ENCODE data around the gene SREBF2. TPM values are rescaled to one million over a fixed set of nuclear protein-coding genes. Genes with fewer than 3 reads are reported as not detected.

The SREBF2 gene
- total and polyA plus RNA-seq, 2 experiments from 2014 or later, result 23.6 to 26.5 TPM

DNA sequence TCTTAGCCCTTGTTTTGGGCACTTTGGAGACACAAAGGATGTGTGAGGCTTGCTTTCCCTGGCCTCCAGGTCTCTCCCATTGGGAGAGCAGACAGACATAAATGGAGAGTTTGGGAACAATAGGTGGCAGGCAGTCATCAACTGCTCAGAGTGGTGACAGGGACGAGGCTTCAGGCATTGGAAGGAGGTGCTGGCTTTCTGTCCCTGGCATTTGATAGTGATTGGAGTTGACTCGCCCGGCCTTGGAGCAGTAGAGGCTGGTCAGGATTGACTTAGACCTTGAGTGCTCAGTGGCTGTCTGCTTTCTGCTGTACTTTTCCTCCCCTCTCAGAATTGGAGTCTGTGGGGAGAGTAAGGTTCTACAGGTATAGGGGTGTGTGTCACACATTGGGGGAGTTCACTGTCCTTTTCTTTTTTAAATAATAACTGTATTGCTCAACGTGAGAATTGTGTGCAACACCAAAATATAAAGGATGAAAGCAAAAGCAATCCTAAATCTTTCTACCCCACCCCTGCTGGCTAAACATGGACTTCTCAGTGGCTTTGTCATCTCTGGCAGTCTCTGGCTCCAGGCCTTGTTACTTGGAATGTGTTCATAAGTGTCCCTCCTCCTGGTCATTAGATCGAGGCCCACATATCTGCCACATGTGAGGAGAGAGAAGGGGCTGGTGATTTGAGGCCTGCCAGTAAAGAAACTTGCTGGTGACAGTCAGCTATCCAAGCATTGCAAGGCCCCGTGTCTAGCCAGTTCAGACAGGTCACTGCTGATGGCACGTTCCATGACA lies 60.9 kb downstream of the SREBF2 start:
- Histone ChIP-seq H3K9ac (no peak overlapping the region), H2AFZ (no peak overlapping the region), H3K4me3 (no peak overlapping the region), H3K9me3 (ENCODE audit: low read depth) (no peaks in the 10 kb centered on the region), H3F3A (ENCODE audit: insufficient read depth) (peaks cover under 1% of the 10 kb centered on the region), H3K4me2 (ENCODE audit: unreplicated experiment) (no peak overlapping the region), H3K4me1 (ENCODE audit: insufficient read depth) (peaks cover 4% of the 10 kb centered on the region), H3K27ac (no peak overlapping the region), H4K20me1 (ENCODE audit: insufficient read depth) (no peaks in the 10 kb centered on the region), H3K79me2 (ENCODE audit: insufficient read depth) (no peaks in the 10 kb centered on the region), H3K36me3 (ENCODE audit: low read depth) (peaks cover 6% of the 10 kb centered on the region; the same call in 1 of the 2 replicates), H3K9me2 (ENCODE audit: insufficient read depth) (no peaks in the 10 kb centered on the region), H3K27me3 (replicated peaks; ENCODE audit: insufficient read depth) (no peaks in the 10 kb centered on the region)
- 89 to 91% methylated on average over 7 of the region's 7 CpGs for WGBS, 2 experiments (ENCODE audit: low coverage in 1 of 2, low lambda C conversion rate in 2 of 2, missing lambda C conversion rate in 2 of 2)
- TF ChIP-seq EZH2phosphoT487 (IDR thresholded peaks at IDR 0.05; ENCODE audit: insufficient read depth, low read depth) (no peak), EZH2 (IDR thresholded peaks at IDR 0.05; ENCODE audit: insufficient read depth, poor library complexity, severe bottlenecking) (no peak)
- in situ Hi-C loops (cut with MboI), result no loop called here
- DNase-seq, result no peak

DNA sequence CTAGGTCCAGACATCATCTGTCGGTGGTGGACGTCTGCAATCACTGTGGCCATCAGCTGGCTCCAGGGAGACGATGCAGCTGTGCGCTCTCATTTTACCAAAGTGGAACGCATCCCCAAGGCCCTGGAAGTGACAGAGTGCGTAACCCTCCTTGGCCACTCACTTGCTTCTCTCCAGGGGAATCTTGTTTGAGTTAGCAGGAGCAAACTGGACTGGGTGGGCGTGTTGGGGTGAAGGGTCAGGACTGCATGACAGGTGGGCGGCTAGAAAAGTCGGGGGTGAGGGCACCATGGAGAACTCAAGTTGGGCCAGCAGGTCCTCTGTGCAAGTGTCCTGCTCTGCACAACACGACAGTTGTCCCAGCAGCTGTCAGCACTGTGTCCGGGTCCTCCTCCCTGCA lies 65.7 kb downstream of the SREBF2 start:
- Histone ChIP-seq H3K36me3 (ENCODE audit: low read depth) (peaks cover 5% of the 10 kb centered on the region; the same call in 1 of the 2 replicates), H3K9ac (no peak overlapping the region), H3K27ac (no peak overlapping the region), H3K79me2 (ENCODE audit: insufficient read depth) (no peaks in the 10 kb centered on the region), H3K27me3 (replicated peaks; ENCODE audit: insufficient read depth) (no peaks in the 10 kb centered on the region), H3K4me3 (no peak overlapping the region), H3K9me3 (ENCODE audit: low read depth) (no peaks in the 10 kb centered on the region), H3K9me2 (ENCODE audit: insufficient read depth) (no peaks in the 10 kb centered on the region), H4K20me1 (ENCODE audit: insufficient read depth) (no peaks in the 10 kb centered on the region), H3K4me1 (ENCODE audit: insufficient read depth) (peaks cover 3% of the 10 kb centered on the region; the same call in 1 of the 2 replicates), H3F3A (ENCODE audit: insufficient read depth) (no peaks in the 10 kb centered on the region), H3K4me2 (ENCODE audit: unreplicated experiment) (no peak overlapping the region), H2AFZ (no peak overlapping the region)
- TF ChIP-seq EZH2 (IDR thresholded peaks at IDR 0.05; ENCODE audit: insufficient read depth, poor library complexity, severe bottlenecking), result no peak
- TF ChIP-seq EZH2phosphoT487 (IDR thresholded peaks at IDR 0.05; ENCODE audit: insufficient read depth, low read depth), result no peak
- in situ Hi-C loops (cut with MboI), result no loop called here
- no peak for DNase-seq
- WGBS, 2 experiments (ENCODE audit: low coverage in 1 of 2, low lambda C conversion rate in 2 of 2, missing lambda C conversion rate in 2 of 2), result 91 to 92% methylated on average over 11 of the region's 11 CpGs

DNA sequence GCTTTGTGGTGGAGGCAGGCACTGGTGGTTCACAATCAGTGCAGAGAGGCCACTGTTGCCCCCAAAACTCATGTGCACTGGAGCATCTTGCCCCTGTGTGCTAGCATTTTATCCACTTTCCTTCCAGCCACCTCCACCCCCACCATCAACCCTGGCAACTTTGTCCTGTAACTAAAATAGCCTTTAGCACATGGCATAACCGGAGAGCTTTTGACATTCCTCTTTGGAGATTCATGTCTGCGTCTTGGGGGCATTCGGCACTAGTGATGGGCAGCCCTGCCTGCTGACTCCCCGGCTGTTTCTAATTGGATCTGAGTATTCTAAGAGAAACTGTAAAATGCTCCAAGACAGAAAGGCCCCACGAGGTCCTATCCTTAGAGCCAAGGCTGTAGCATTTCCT lies 66.2 kb downstream of the SREBF2 start:
- H3K79me2 ChIP-seq (ENCODE audit: insufficient read depth), result no peaks in the 10 kb centered on the region
- in situ Hi-C loops (cut with MboI), result no loop called here

DNA sequence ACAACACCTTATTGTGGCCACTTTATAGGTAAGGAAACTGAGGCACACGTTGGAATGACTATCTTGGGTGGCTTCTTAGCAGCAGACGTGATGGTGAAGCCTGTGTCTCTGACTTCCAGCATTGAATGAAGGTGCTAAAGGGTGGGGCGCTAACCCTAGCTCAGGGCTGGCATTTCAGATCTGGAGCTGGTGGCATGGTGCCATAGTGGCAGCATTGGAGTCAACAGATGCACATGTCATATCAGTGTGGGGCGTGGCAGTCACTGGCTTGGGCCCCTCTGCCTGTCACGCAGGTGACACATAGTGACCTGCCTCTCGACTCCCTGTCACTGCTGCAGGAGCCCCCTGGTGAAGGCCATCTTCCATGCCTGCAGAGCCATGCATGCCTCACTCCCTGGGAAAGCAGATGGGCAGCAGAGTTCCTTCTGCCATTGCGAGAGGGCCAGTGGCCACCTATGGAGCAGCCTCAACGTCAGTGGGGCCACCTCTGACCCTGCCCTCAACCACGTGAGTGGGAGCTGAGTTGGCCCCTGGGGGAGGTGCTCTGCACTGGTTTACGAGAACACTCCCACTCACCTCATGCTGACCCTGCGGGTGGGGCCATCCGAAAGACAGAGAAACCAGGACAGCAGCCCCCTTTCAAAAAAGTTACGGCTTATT lies 67.2 kb downstream of the SREBF2 start:
- no peak for DNase-seq
- no peak overlapping the region for H3K4me2 ChIP-seq (ENCODE audit: unreplicated experiment)
- WGBS, 2 experiments (ENCODE audit: low coverage in 1 of 2, low lambda C conversion rate in 2 of 2, missing lambda C conversion rate in 2 of 2), result 81 to 84% methylated on average over 13 of the region's 13 CpGs
- no peak overlapping the region for H2AFZ ChIP-seq
- no peaks in the 10 kb centered on the region for H3K27me3 ChIP-seq (replicated peaks; ENCODE audit: insufficient read depth)
- no peaks in the 10 kb centered on the region for H3K9me3 ChIP-seq (ENCODE audit: low read depth)
- no peaks in the 10 kb centered on the region for H3K79me2 ChIP-seq (ENCODE audit: insufficient read depth)
- no peaks in the 10 kb centered on the region for H4K20me1 ChIP-seq (ENCODE audit: insufficient read depth)
- no peak overlapping the region for H3K4me3 ChIP-seq
- no peak overlapping the region for H3K9ac ChIP-seq
- peaks cover 5% of the 10 kb centered on the region; the same call in 1 of the 2 replicates for H3K36me3 ChIP-seq (ENCODE audit: low read depth)
- H3K4me1 ChIP-seq (ENCODE audit: insufficient read depth), result peaks cover 3% of the 10 kb centered on the region; the same call in 1 of the 2 replicates
- H3K9me2 ChIP-seq (ENCODE audit: insufficient read depth), result no peaks in the 10 kb centered on the region
- in situ Hi-C loops (cut with MboI), result no loop called here
- H3F3A ChIP-seq (ENCODE audit: insufficient read depth), result no peaks in the 10 kb centered on the region
- no peak overlapping the region for H3K27ac ChIP-seq
- no peak for TF ChIP-seq EZH2 (IDR thresholded peaks at IDR 0.05; ENCODE audit: insufficient read depth, poor library complexity, severe bottlenecking)
- TF ChIP-seq EZH2phosphoT487 (IDR thresholded peaks at IDR 0.05; ENCODE audit: insufficient read depth, low read depth), result no peak

More for the DNA sequence above, 66.2 kb downstream of the SREBF2 start:
- TF ChIP-seq EZH2phosphoT487 (IDR thresholded peaks at IDR 0.05; ENCODE audit: insufficient read depth, low read depth) (no peak), EZH2 (IDR thresholded peaks at IDR 0.05; ENCODE audit: insufficient read depth, poor library complexity, severe bottlenecking) (no peak)
- no peaks in the 10 kb centered on the region for H3K27me3 ChIP-seq (replicated peaks; ENCODE audit: insufficient read depth)
- no peak overlapping the region for H3K4me2 ChIP-seq (ENCODE audit: unreplicated experiment)
- DNase-seq, result no peak
- no peak overlapping the region for H3K27ac ChIP-seq
- no peaks in the 10 kb centered on the region for H3K9me2 ChIP-seq (ENCODE audit: insufficient read depth)
- no peaks in the 10 kb centered on the region for H3K9me3 ChIP-seq (ENCODE audit: low read depth)
- H3K9ac ChIP-seq, result no peak overlapping the region
- H4K20me1 ChIP-seq (ENCODE audit: insufficient read depth), result no peaks in the 10 kb centered on the region
- WGBS, 2 experiments (ENCODE audit: low coverage in 1 of 2, low lambda C conversion rate in 2 of 2, missing lambda C conversion rate in 2 of 2), result 90 to 96% methylated on average over 5 of the region's 5 CpGs
- H3K4me3 ChIP-seq, result no peak overlapping the region
- no peaks in the 10 kb centered on the region for H3F3A ChIP-seq (ENCODE audit: insufficient read depth)
- peaks cover 5% of the 10 kb centered on the region; the same call in 1 of the 2 replicates for H3K36me3 ChIP-seq (ENCODE audit: low read depth)
- peaks cover 3% of the 10 kb centered on the region; the same call in 1 of the 2 replicates for H3K4me1 ChIP-seq (ENCODE audit: insufficient read depth)
- no peak overlapping the region for H2AFZ ChIP-seq

All from GM23248 (cell line).